Breast epithelium (tissue), 4 donors: ENCODE data around the gene CMKLR1. TPM values are rescaled to one million over a fixed set of nuclear protein-coding genes. Genes with fewer than 3 reads are reported as not detected.

Experiments used
- DNase-seq, 2 donors: peaks; one replicate each; pipeline ENCODE4 v3.0.0-alpha.2; 2019; ENCODE audit warnings: low spot score in 2 of 2
- H3K27ac ChIP-seq, 2 donors: fragments of 200-600 bp; sonication (generic) in 1 of 2; one replicate each; pipeline ENCODE4 v1.5.1; 2016 to 2019; ENCODE audit warnings: mild to moderate bottlenecking in 1 of 2
- H3K27me3 ChIP-seq, 2 donors: fragments of 200-600 bp; sonication (generic) in 1 of 2; one replicate each; pipeline versions ENCODE4 v1.5.1 to v1.6.0; 2017 to 2019; ENCODE audit warnings: control low read depth in 1 of 2, mild to moderate bottlenecking in 1 of 2
- H3K36me3 ChIP-seq: fragments of 200-600 bp; one replicate; pipeline ENCODE4 v1.5.1; 2019
- H3K4me1 ChIP-seq, 2 donors: fragments of 200-600 bp; sonication (generic); one replicate each; pipeline ENCODE4 v1.5.1; 2016 to 2019; ENCODE audit warnings: control low read depth in 1 of 2
- H3K4me3 ChIP-seq, 3 donors: fragments of 200-600 bp; sonication (generic); 1 replicate in 2 of 3; 2 replicates in 1 of 3; pipeline ENCODE4 v1.5.1; 2016 to 2019; ENCODE audit warnings: mild to moderate bottlenecking in 3 of 3, moderate library complexity in 2 of 3
- H3K9me3 ChIP-seq, 2 donors: fragments of 200-600 bp; sonication (generic) in 1 of 2; one replicate each; pipeline ENCODE4 v1.5.1; 2016 to 2019; ENCODE audit warnings: control low read depth in 1 of 2
- CTCF ChIP-seq, 3 donors: fragments of 450-650 bp; IDR thresholded peaks; one replicate each; pipeline ENCODE4 v1.5.1; 2016 to 2017; ENCODE audit warnings: antibody characterized with exemption in 3 of 3, mild to moderate bottlenecking in 3 of 3, moderate library complexity in 3 of 3
- POLR2A ChIP-seq: fragments of 450-650 bp; IDR thresholded peaks from one replicate; pipeline ENCODE4 v1.6.1; 2016; ENCODE audit warnings: antibody characterized with exemption, mild to moderate bottlenecking, moderate library complexity
- POLR2AphosphoS5 ChIP-seq, 3 donors: sonication (generic); formaldehyde crosslinking; IDR thresholded peaks; one replicate each; pipeline ENCODE4 v1.6.1; 2017; ENCODE audit warnings: antibody characterized with exemption in 3 of 3
- intact Hi-C: fragments of 100-400 bp; cut with DNase I; formaldehyde crosslinking; loops from one replicate; pipeline ENCODE4 v1.15.1; 2023; ENCODE audit warnings: low total_unique reads
- total RNA-seq, 3 donors: library from RNA; depleted of rRNA; stranded (reverse); fragments of >200 nt; gene quantifications; one replicate each; pipeline ENCODE4 v1.1.0, GENCODE V29; 2016

CMKLR1 gene
- total RNA-seq, 3 donors from 2014 or later: 4.9 to 30.2 (median 9.1) TPM

GRCh38 chr12:108332791-108333382, 6.2 kb downstream of the CMKLR1 start:
- Histone ChIP-seq H3K4me3 (no peak overlapping the region), H3K4me1 (no peaks in the 10 kb centered on the region), H3K27ac (no peak overlapping the region), H3K27me3 (no peaks in the 10 kb centered on the region), H3K36me3 (no peaks in the 10 kb centered on the region), H3K9me3 (no peaks in the 10 kb centered on the region)
- intact Hi-C loops: no loop called here
- peak in 1 of 2 donors; percentile 28 for DNase-seq
- TF ChIP-seq POLR2A: no peak
- TF ChIP-seq CTCF (IDR thresholded peaks at IDR 0.05): no peak
- no peak for TF ChIP-seq POLR2AphosphoS5 (IDR thresholded peaks at IDR 0.05)

GRCh38 chr12:108328420-108328819, 10.7 kb downstream of the CMKLR1 start:
- Histone ChIP-seq H3K9me3 (no peaks in the 10 kb centered on the region), H3K4me3 (no peak overlapping the region), H3K27ac (peak overlapping the region in 1 of 2 donors; percentile 58), H3K4me1 (no peaks in the 10 kb centered on the region), H3K36me3 (no peaks in the 10 kb centered on the region), H3K27me3 (no peaks in the 10 kb centered on the region)
- DNase-seq: no peak
- intact Hi-C loops: no loop called here
- no peak for TF ChIP-seq POLR2A
- TF ChIP-seq CTCF (IDR thresholded peaks at IDR 0.05): no peak
- no peak for TF ChIP-seq POLR2AphosphoS5 (IDR thresholded peaks at IDR 0.05)

GRCh38 chr12:108327621-108328344, 11.3 kb downstream of the CMKLR1 start:
- no peaks in the 10 kb centered on the region for H3K9me3 ChIP-seq
- TF ChIP-seq CTCF (IDR thresholded peaks at IDR 0.05) (no peak), POLR2A (no peak), POLR2AphosphoS5 (IDR thresholded peaks at IDR 0.05) (no peak)
- no peaks in the 10 kb centered on the region for H3K36me3 ChIP-seq
- intact Hi-C loops: no loop called here
- no peak overlapping the region for H3K4me3 ChIP-seq
- no peaks in the 10 kb centered on the region for H3K27me3 ChIP-seq
- peak overlapping the region in 1 of 2 donors; percentile 58 for H3K27ac ChIP-seq
- no peak for DNase-seq
- H3K4me1 ChIP-seq: no peaks in the 10 kb centered on the region

GRCh38 chr12:108326254-108326750, 12.8 kb downstream of the CMKLR1 start:
- Histone ChIP-seq H3K36me3 (no peaks in the 10 kb centered on the region), H3K9me3 (no peaks in the 10 kb centered on the region), H3K27me3 (no peaks in the 10 kb centered on the region), H3K4me3 (no peak overlapping the region), H3K27ac (no peak overlapping the region), H3K4me1 (no peaks in the 10 kb centered on the region)
- intact Hi-C loops: no loop called here
- no peak for DNase-seq
- TF ChIP-seq POLR2AphosphoS5 (IDR thresholded peaks at IDR 0.05) (no peak), CTCF (IDR thresholded peaks at IDR 0.05) (no peak), POLR2A (no peak)

GRCh38 chr12:108325549-108325948, 13.6 kb downstream of the CMKLR1 start:
- intact Hi-C loops: no loop called here
- H3K4me3 ChIP-seq: no peak overlapping the region
- no peaks in the 10 kb centered on the region for H3K4me1 ChIP-seq
- TF ChIP-seq POLR2A: no peak
- no peak for TF ChIP-seq CTCF (IDR thresholded peaks at IDR 0.05)
- no peak for TF ChIP-seq POLR2AphosphoS5 (IDR thresholded peaks at IDR 0.05)
- no peaks in the 10 kb centered on the region for H3K36me3 ChIP-seq
- no peaks in the 10 kb centered on the region for H3K27me3 ChIP-seq
- H3K9me3 ChIP-seq: no peaks in the 10 kb centered on the region
- DNase-seq: no peak
- no peak overlapping the region for H3K27ac ChIP-seq
